Kidney (tissue), 14 donors: ENCODE results near the gene METTL9. TPM values are rescaled to one million over a fixed set of nuclear protein-coding genes. Genes with fewer than 3 reads are reported as not detected.
A peak's percentile ranks its signal among the peaks of the same experiment; 100 is the strongest.

ENCODE experiments used
- DNase-seq, 5 donors: peaks; one replicate each; pipeline ENCODE4 v3.0.0-alpha.2; 2013 to 2020
- FAIRE-seq: peaks from 2 replicates; lab custom pipeline; 2012; peaks lifted over from hg19 to GRCh38; lab: Jason Lieb, UNC
- H3K27ac ChIP-seq, 2 donors: one replicate each; pipeline ENCODE4 v1.7.0; 2013; ENCODE audit warnings: low read depth in 2 of 2, low read length in 2 of 2, inconsistent platforms in 1 of 2
- H3K27me3 ChIP-seq: one replicate; pipeline ENCODE4 v1.7.1; 2013; ENCODE audit warnings: low read length, inconsistent platforms; ENCODE audit not compliant: control insufficient read depth, insufficient read depth
- H3K36me3 ChIP-seq, 3 donors: one replicate each; pipeline versions ENCODE4 v1.7.0 to v1.7.1; 2013; ENCODE audit warnings: low read length in 3 of 3, control low read depth in 1 of 3, inconsistent platforms in 1 of 3; ENCODE audit not compliant: insufficient read depth in 3 of 3, control insufficient read depth in 2 of 3
- H3K4me1 ChIP-seq, 3 donors: one replicate each; pipeline versions ENCODE4 v1.7.0 to v1.7.1; 2013; ENCODE audit warnings: low read length in 3 of 3, inconsistent platforms in 1 of 3, low read depth in 1 of 3; ENCODE audit not compliant: control insufficient read depth in 2 of 3, insufficient read depth in 2 of 3
- H3K4me3 ChIP-seq, 3 donors: one replicate each; pipeline versions ENCODE4 v1.7.0 to v1.8.1; 2013; ENCODE audit warnings: low read length in 3 of 3, control low read depth in 1 of 3, inconsistent platforms in 1 of 3
- H3K9ac ChIP-seq, 3 donors: one replicate each; pipeline versions ENCODE4 v1.7.0 to v1.7.1; 2013; ENCODE audit warnings: low read length in 3 of 3, control low read depth in 1 of 3, inconsistent platforms in 1 of 3
- H3K9me3 ChIP-seq, 3 donors: one replicate each; pipeline versions ENCODE4 v1.7.0 to v1.7.1; 2013; ENCODE audit warnings: low read length in 3 of 3, control low read depth in 1 of 3, inconsistent platforms in 1 of 3; ENCODE audit not compliant: control insufficient read depth in 2 of 3, insufficient read depth in 1 of 3
- intact Hi-C: fragments of 100-400 bp; cut with DNase I; formaldehyde crosslinking; loops from one replicate; pipeline ENCODE4 v1.11.1; 2022
- polyA plus RNA-seq: library from polyadenylated mRNA; stranded (reverse); fragments of 350-450 nt; fragmentation: Illumina TruSeq; extraction: RNeasy Lipid Tissue Mini Kit (QIAGEN cat#74804); gene quantifications from one replicate; pipeline ENCODE4 v1.2.3, GENCODE V29; 2014; ENCODE audit warnings: low read depth, low replicate concordance; ENCODE audit not compliant: insufficient read depth
- total RNA-seq: library from RNA; stranded (reverse); fragmentation: NEBNext Ultra II Directional; extraction: Animal tissue kit (Norgen Biotek cat#: 25700); gene quantifications from one replicate; pipeline ENCODE4 v1.2.1, GENCODE V29; 2021
- TF ChIP-seq, protein P1 (sequence below): IDR thresholded peaks from 3 replicates; pipeline ENCODE4 v1.5.1; 2012; ENCODE audit warnings: mild to moderate bottlenecking, moderate library complexity, borderline replicate concordance; ENCODE audit not compliant: insufficient read depth; ENCODE audit errors: extremely low read depth
- donor health status: control.
- donor health status: control.
- donor health status: control.
- donor health status: control.
- donor health status: control.
- donor health status: DM: yes; HTN: yes; CAD: no.
- donor health status: Normal renal cell carcinoma (clear cell type).

METTL9 gene
- total and polyA plus RNA-seq, 2 donors from 2014 or later: 129 to 193 TPM

- H3K9me3 ChIP-seq: no peaks in the 10 kb centered on the region
- no peaks in the 10 kb centered on the region for H3K27me3 ChIP-seq
- H3K27ac ChIP-seq: peak overlapping the region; percentile 69 to 73
- H3K9ac ChIP-seq: peak overlapping the region in 1 of 3 donors; percentile 48
- DNase-seq (no peak), FAIRE-seq (no peak)
- H3K4me1 ChIP-seq: peaks cover 5 to 62% (median 39%) of the 10 kb centered on the region in 3 donors
- no peaks in the 10 kb centered on the region for H3K36me3 ChIP-seq
- H3K4me3 ChIP-seq: peak overlapping the region in 2 of 3 donors; percentile 30 to 55
- intact Hi-C loops: no loop called here
- TF ChIP-seq, protein P1, sequence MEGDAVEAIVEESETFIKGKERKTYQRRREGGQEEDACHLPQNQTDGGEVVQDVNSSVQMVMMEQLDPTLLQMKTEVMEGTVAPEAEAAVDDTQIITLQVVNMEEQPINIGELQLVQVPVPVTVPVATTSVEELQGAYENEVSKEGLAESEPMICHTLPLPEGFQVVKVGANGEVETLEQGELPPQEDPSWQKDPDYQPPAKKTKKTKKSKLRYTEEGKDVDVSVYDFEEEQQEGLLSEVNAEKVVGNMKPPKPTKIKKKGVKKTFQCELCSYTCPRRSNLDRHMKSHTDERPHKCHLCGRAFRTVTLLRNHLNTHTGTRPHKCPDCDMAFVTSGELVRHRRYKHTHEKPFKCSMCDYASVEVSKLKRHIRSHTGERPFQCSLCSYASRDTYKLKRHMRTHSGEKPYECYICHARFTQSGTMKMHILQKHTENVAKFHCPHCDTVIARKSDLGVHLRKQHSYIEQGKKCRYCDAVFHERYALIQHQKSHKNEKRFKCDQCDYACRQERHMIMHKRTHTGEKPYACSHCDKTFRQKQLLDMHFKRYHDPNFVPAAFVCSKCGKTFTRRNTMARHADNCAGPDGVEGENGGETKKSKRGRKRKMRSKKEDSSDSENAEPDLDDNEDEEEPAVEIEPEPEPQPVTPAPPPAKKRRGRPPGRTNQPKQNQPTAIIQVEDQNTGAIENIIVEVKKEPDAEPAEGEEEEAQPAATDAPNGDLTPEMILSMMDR: no peak
Observed at GRCh38 chr16:21611198-21611555, 11.8 kb downstream of the METTL9 start.

DNA sequence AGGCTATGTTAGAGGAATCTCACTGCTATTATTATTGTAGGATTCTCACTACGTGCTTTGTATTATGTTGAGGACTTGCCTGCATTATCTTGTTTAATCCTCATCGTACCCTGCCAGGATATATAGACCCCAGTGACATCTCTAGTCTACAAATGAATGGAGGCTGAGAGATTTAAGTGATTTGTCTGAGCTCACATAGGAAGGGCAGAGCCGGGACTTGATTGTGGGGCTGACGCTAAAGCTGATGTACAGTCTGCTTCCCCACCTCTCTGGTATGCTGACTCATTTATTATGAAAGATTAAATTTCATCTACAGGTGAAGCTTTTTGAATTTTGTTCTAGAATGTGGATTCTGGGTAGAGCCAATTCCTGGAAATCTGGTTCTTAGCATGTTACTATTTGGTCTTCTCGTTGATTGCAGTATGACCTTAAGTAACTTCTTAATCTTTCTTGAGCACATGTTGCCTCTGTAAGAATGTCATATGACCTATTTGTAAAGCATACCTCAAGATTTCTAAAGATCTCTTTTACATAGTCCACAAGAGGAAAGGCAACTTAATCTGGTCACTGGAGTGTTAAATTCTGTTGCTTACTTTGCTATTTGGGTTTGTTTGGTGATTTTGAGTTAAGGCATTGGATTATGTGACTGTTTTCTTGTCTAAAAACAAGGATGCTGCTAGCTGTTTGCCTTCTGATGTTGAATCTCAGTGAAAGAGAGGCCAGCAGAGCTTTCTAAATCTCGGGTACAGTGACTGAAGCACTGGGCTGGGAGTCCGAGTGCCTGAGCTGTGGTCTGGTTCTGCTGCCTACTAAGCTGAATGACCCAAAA, 12.4 kb downstream of the METTL9 start:
- TF ChIP-seq, protein P1: no peak
- Histone ChIP-seq H3K27ac (peak overlapping the region; percentile 69 to 73), H3K4me1 (peaks cover 5 to 57% (median 39%) of the 10 kb centered on the region in 3 donors)

DNA sequence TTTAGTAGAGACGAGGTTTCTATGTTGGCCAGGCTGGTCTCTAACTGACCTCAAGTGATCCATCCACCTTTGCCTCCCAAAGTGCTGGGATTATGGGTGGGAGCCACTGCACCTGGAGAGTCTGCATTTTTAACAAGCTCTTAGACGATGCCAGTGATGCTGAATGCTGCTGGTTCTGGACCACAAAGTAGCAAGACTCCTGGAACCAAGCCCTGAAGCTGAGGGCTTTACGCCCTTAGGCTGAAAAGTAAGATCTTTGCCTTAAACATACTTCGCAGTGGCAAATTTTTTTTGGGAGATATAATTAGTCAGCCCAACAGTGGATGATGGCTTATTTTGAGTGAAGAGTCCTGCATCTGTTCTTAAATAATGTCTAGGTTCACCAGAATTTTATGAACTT, 14.0 kb downstream of the METTL9 start:
- intact Hi-C loops: no loop called here
- FAIRE-seq: no peak

More for the DNA sequence above, 12.4 kb downstream of the METTL9 start:
- FAIRE-seq (no peak), DNase-seq (peak in 1 of 5 donors; percentile 16)
- Histone ChIP-seq H3K9me3 (no peaks in the 10 kb centered on the region), H3K9ac (peak overlapping the region in 1 of 3 donors; percentile 52), H3K4me3 (peak overlapping the region in 2 of 3 donors; percentile 30 to 55), H3K36me3 (no peaks in the 10 kb centered on the region), H3K27me3 (no peaks in the 10 kb centered on the region)
- intact Hi-C loops: no loop called here

More for the DNA sequence above, 14.0 kb downstream of the METTL9 start:
- DNase-seq: no peak
- H3K9me3 ChIP-seq: no peaks in the 10 kb centered on the region
- no peaks in the 10 kb centered on the region for H3K27me3 ChIP-seq
- H3K4me3 ChIP-seq: no peak overlapping the region
- TF ChIP-seq, protein P1: no peak
- no peak overlapping the region for H3K27ac ChIP-seq
- no peaks in the 10 kb centered on the region for H3K36me3 ChIP-seq
- H3K9ac ChIP-seq: no peak overlapping the region
- peaks cover 5 to 46% (median 32%) of the 10 kb centered on the region in 3 donors for H3K4me1 ChIP-seq
